ENCODE measurements around the gene DYNLT5.
"Not testable (repeated sequence)": the region's sequence is repeated elsewhere in the genome, so short reads cannot be mapped to it uniquely, and the experiment has no call there.

DYNLT5 gene

DNA sequence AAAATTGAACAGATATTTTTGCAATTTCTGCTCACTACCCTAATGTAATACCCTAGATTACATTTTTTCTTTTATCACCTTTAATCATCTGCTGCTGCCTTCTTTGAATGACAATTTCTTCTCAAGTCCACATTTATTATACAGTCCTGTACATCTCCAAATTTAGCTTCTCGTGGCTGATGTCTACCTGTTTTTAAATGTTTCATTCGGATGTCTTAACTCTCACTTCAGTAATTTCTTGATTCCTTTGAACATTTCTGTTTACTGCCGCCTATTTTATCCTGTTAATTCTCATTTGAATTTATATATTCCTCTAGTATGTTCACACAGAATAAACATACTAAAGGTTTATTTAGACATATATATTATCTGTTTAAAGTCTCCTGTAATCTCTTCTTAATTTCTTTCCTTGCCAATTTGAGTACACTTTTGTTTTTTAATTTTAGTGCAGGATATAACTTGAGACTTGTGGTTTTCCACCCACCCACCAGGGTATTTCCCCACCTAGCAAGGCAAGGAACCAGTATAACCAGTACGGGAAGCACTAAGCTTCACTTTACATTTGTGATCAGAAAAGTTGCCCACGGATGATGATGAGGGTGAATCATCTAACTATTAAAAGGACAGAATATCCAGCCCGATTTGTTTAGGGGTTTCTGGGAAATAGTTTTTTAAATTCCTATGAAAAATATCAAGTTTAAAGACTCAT lies 36.1 kb downstream of the DYNLT5 start:
- DNase-seq (ENCODE audit: low read depth, low spot score) = no peak

DNA sequence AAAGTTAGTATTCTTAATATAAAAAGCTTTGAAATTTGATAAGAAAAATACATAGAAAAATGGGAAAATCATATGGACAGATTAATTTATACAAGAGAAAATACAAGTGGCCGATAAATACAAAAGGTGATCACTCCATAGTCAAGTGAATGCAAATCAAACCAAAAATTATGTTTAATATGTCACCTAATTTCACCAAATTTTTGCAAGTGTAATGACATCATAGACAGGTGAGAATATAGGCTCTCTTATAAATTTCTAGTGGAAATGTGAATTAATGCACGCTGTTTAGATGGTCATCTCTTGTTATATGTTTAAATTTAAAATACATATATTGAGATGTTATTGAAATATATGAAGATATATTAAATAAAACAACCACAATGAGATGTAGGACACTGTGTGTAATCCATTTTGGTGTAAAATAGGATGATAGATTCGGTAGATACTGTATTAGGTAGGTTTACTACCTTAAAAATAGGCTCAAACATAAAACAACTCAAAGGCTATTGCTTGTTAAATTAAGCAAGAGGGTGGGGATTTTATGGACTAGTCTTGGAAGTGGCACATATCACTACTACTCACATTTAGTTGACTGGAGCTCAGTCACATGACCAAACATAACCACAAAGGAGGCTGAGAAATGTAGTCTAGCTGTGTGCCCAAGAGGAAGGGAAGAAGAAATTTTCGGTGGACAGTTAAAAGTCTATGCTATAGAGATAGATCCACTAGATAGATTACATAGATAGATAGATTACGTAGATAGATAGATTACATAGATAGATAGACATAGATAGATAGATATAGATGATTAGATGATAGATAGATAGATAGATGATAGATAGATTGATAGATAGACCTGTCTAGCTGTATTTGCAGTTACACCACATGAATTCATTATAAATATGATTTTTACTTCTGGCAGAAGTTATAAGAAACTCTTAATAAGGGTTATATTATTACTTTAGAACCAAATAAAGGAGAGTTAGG lies 39.7 kb downstream of the DYNLT5 start:
- no peak for DNase-seq (ENCODE audit: low read depth, low spot score)

DNA sequence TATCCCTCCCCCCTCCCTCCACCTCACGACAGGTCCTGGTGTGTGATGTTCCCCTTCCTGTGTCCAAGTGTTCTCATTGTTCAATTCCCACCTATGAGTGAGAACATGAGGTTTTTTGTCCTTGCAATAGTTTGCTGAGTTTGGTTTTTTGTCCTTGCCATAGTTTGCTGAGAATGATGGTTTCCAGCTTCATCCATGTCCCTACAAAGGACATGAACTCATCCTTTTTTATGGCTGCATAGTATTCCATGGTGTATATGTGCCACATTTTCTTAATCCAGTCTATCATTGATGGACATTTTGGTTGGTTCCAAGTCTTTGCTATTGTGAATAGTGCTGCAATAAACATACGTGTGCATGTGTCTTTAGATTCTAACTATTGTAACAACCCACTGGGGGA lies 43.6 kb downstream of the DYNLT5 start:
- DNase-seq (ENCODE audit: low read depth, low spot score) = not testable (repeated sequence)

DNA sequence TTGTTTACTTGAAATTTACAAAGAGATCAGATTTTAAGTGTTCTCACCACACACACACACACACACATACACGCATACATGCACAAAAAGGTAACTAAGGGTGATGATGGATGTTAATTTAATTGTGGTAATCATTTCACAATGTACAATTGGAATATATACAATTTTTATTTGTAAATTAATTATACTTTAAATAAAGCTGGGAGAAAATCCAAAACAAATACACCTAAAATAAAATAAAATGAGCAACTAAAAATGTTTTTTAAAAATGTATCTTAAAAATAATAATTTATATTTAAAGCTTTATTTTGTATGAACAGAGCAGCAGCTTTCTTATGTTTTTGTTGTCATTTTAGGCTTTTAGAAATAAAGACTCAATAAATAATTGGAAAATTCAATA lies 57.0 kb downstream of the DYNLT5 start:
- DNase-seq (ENCODE audit: low read depth, low spot score) = no peak

DNA sequence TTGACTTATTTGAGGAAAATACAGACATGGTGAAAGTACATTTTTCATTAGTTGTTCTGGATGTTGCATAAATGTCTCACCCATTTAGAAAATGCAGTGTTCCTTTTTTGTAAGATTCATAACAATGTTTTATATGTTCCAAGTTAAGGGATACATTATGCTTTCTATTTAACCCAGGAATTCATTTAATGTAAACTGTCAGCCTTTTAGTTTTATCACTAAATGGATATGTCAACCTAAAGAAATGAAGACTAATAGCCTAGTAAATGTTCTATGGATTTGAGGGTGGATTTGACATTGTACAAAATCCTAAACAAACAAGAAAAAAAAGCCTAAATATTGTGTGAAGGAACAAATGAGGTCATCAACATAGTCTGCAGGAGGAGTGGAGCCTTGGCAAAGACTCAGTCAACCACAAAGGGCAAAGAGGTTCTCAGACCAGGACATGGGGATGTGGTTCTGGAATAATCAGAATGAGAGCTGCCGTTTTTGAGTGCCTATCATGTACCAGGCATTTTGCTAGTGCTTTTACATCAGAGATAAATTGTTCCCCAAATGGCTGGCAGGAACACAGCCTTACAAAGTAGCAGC lies 57.6 kb downstream of the DYNLT5 start:
- peak; percentile 73 for DNase-seq (ENCODE audit: low read depth, low spot score)

DNA sequence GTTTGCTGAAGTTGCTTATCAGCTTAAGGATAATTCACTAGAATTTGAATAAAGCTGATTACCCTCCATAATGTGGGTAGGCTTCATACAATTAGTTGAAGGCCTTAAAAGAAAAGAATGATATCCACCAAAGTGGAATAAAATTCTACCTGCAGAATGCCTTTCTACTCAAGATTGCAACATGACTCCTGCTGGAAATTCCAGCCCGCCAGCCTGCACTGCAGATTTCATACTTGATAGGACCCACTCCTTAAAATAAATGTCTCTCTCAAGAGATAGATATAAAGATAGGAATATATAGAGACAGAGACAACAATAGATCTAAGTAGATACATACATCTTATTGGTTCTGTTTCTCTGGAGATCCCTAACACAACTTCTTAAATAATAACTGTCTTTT lies 72.5 kb downstream of the DYNLT5 start:
- DNase-seq (ENCODE audit: low read depth, low spot score) = no peak

Measured in astrocyte of the hippocampus (primary cell).